Activated CD4-positive, alpha-beta T cell treated with anti-CD3 and anti-CD28 coated beads, Interleukin-2, Interleukin-4, amounts not matched to agents 100 ng/mL and 50 ng/mL, durations not matched to agents 16 hours and 8 hours (primary cell): ENCODE measurements around the gene EMILIN3.

Experiments used
- DNase-seq: peaks from one replicate; pipeline ENCODE4 v3.0.0-alpha.2; 2020; ENCODE audit warnings: low spot score

EMILIN3 gene

GRCh38 chr20:41347523-41348429, 18.8 kb downstream of the EMILIN3 start:
- no peak for DNase-seq

DNA sequence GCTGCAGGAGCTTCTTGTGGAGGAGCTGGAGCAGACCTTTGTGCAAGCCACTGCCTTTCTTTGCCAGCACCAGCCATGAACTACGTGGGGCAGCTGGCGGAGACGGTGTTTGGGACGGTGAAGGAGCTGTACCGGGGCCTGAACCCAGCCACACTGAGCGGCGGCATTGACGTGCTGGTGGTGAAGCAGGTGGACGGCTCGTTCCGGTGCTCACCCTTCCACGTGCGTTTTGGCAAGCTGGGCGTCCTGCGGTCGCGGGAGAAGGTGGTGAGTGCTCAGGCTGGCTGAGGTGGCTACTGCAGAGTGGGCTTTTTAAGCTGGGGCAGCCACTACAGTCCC, 20.9 kb downstream of the EMILIN3 start:
- DNase-seq: no peak

GRCh38 chr20:41344938-41345728, 21.5 kb downstream of the EMILIN3 start:
- DNase-seq: no peak

DNA sequence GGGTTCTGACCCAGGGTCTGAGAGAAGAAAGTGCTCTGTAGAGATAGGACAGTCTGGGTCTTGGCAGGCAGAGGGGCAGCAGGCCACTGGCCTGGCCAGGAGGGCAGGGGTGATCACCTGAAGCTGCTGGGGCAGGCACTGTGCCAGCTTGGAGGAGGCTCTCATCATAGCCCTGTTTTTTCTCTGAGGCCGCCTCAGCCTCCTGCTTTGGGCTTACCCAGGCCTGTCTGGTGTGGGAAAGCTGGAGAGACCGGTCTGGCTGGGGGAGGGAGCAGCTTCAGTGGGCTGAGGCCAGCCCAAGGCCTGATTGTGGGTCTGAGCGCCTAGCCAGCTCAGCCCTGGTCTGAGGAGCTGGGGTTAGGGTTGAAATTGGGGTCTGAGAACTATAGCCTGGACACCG, 22.1 kb downstream of the EMILIN3 start:
- DNase-seq: no peak

DNA sequence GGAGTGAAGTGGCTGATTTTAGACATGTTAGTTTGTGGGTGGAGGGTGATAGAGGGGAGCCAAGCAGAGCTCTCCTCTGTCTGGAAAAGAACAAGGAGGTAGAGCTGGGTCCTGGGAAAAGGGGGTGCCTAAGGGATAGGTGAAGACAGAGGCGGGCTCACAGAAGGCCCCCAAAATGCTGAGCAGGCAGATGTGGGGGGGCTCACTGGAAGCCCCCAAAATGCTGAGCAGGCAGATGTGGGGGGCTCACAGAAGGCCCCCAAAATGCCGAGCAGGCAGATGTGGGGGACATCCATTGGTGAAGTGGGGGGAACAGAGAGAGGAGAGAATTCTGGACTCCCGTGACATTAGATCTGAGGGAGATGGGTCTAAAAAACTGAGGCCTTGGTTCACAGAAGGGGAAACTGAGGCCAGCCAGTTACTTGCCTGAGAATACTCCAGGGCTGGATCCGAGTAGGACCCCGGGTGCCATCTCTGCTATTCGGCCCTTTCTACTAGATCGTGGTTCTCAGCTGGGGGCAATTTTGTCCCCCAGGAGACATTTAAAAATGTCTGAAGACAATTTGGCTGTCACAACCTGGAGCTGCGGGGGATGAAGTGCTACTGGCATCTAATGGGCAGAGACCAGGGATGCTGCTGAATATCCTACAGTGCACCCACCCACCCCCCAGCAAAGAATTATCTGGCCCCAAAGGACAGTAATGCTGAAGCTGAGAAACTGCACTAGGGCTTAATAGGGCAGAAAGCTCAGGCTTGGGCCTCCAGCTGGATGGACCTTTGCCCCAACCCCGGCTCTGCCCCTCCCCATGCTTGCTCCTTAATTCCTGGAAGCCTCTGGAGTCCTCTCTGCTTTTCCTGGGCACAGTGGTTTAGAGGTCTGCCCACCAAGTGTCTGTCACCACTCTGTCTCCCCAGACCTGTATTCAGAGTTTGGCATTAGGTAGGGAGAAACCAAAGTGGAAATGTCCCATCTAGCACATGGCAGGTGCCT, 23.8 kb downstream of the EMILIN3 start:
- DNase-seq: no peak

GRCh38 chr20:41340327-41341055, 26.1 kb downstream of the EMILIN3 start, which contains the start of gene LPIN3:
Gene LPIN3, plus strand, starts transcription at chr20:41340821. Its CDS starts 4,983 bp downstream, at chr20:41345804.
- peak; percentile 53 for DNase-seq

GRCh38 chr20:41339957-41340326, 26.7 kb downstream of the EMILIN3 start:
- DNase-seq: peak; percentile 84

DNA sequence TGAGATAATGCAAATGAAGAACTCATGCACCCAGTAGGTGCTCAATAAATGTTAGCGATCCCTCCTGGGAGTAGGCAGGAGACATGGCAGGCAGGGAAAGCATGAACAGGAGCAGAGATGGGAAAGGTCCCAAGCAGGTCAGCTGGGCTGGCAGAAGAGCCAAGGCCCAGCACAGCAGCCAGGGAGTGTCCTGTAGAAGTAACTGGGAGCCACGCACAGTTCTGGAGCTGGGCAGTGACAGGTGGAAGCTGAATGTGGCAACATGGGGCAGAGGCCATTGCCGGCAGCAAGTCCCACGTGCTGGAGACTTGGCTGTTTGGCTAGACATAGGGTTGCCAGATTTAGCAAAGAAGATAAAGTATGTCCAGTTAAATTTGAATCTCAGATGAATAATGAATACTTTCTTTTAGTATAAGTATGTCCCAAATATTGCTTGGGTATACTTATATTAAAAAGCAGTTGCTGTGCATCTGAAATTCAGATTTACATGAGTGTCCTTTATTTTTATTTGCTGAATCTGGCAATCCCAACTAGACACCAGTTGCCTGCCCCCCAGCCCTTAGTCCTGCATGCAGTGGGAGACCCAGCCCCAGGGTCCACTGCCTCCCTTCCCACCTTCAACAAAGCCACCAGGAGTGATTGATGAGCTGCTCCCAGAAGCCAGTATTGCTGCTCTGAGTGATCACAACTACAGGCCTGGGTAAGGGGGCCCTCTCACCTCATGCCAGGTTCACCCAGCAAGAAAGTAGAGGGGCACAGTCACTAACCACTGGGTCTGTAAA, 29.7 kb downstream of the EMILIN3 start:
- DNase-seq: no peak

- no peak for DNase-seq
Measured at GRCh38 chr20:41335591-41335990, 31.0 kb downstream of the EMILIN3 start.

DNA sequence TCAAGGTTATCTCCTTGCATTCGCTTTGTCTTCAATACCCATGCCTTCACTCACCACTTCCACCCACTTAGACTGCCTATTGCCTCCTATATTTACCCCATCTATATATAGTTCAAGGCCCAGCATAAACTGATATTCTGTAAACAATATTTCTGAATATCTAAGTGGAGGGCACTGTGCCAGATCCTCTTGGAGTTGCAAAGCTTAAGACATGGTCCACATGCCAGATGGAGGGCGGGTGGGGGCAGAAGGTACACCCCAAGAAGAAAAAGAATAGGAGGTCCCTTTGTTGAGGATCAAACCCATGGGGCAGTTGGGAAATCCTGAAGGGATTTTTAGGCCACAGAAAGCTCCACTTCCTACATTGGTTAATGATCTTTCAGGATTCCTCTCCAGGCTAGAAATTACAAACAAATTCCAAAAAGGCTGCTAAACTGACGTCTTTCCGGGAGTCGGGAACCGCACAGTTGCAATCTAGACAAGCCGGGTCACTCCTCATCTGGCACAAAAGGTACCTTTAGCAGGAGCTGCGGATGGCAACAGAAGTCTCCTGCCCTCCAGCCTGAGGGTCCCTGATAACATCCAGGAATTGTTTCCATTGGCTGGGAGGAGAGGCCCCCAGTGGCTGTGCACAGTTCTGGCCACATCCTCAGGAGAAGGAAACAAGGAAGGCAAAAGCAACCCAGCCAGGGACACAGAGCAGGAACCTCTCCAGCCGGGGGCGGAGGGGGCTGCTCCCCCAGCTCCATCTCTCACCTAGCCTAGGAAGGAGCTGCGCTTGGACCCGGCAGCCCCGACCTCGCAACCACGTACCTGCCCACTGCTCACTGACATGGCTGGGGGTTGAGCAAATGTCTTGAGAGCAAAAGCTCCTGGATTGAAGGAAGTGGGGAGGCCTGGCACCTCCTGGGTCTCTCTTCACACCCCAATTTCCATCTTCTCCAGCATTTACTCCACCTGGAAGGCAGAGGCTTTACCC, 31.9 kb downstream of the EMILIN3 start:
- no peak for DNase-seq

DNA sequence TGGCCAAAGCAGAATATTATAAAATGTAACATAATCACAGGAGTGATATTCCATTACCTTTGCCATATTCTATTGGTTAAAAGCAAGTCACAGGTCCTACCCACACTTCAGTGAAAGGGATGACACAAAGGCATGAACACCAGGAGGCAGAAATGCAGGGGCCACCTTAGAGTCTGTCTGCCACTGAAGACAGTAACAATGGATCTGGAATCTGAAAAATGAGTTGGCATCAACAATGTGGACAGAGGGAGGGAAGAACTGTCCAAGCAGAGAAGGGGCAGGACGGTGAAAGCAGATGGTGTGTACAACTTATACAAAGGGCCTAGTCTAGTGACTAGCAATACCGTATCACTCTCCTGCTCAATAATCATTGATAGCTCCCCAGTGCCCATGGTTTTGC, 32.6 kb downstream of the EMILIN3 start:
- no peak for DNase-seq

DNA sequence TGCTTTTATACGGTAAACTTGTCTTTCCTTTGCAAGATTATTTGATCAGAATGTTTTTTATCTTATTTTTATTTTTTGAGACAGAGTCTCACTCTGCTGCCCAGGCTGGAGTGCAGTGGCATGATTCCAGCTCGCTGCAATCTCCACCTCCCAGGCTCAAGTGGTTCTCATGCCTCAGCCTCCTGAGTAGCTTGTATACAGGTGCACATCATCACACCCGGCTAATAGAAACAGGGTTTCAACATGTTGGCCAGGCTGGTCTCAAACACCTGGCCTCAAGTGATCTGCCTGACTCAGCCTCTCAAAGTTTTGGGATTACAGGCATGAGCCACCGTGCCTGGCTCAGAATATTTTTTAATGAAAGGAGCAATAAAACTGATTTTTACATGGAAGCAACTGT, 34.9 kb downstream of the EMILIN3 start:
- no peak for DNase-seq

GRCh38 chr20:41330941-41331340, 35.7 kb downstream of the EMILIN3 start:
- no peak for DNase-seq

GRCh38 chr20:41330343-41330720, 36.3 kb downstream of the EMILIN3 start:
- no peak for DNase-seq

GRCh38 chr20:41329435-41330342, 36.9 kb downstream of the EMILIN3 start:
- DNase-seq: peak; percentile 71

DNA sequence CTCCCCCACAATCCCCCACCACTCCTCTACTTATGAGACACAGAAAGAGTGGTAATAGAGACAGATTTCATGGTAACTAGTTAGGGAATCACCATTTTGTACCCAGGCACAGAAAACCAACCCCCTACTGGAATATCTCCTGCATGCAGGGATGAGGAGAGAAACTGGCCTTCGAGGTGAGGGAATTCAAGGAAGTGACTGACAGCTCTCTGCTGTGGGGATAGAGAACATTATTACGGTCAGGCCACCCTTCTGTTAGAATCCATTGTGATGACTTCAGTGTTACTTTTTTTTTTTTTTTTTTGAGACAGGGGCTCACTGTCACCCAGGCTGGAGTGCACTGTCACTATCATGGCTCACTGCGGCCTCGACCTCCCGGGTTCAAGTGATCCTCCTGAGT, 39.4 kb downstream of the EMILIN3 start:
- DNase-seq: no peak

- no peak for DNase-seq
Measured at GRCh38 chr20:41320976-41321375, 45.6 kb downstream of the EMILIN3 start.

- no peak for DNase-seq
Measured at GRCh38 chr20:41320441-41320840, 46.2 kb downstream of the EMILIN3 start.
